Measurements from ENCODE around the gene CSF1. TPM values are rescaled to one million over a fixed set of nuclear protein-coding genes. Genes with fewer than 3 reads are reported as not detected.
"Not testable (repeated sequence)": the region's sequence is repeated elsewhere in the genome, so short reads cannot be mapped to it uniquely, and the experiment has no call there.

CSF1 gene
- total and polyA plus RNA-seq, 2 donors (not counting 3 experiments of a cell fraction or from before 2014, with no cell fraction given), result 24.5 to 28.9 TPM

DNA sequence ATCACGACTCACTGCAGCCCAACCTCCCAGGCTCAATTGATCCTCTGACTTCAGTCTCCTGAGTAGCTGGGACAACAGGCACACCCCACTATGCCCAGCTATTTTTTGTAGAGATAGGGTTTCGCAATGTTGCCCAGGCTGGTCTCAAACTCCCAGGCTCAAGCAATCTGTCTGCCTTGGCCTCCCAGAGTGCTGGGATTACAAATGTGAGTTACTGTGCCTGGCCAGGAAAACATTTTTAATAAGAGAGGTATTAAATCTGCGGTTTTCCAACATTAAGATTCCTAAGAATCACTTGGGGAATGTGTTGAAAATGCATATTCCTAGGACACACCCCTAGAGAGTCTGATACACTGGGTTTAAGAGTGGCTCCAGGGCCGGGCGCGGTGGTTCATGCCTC, 8.7 kb downstream of the CSF1 start:
- no peak for FAIRE-seq
- intact Hi-C loops (cut with micrococcal nuclease), result no loop called here
- H3K9me1 ChIP-seq (replicated peaks; ENCODE audit: control insufficient read depth, extremely low read depth, insufficient read depth, low read length), result no peaks in the 10 kb centered on the region
- H3K4me1 ChIP-seq (ENCODE audit: control insufficient read depth, extremely low read depth, insufficient read depth, low read length), result peaks cover 3% of the 10 kb centered on the region
- no peak overlapping the region for H3K9ac ChIP-seq (replicated peaks; ENCODE audit: extremely low read depth, insufficient read depth, low read length)
- dilution Hi-C loops (cut with MboI; ENCODE audit: extremely low pct_ligation_motif_present, low sequenced_read_pairs), result no loop called here
- H3K9me3 ChIP-seq (replicated peaks; ENCODE audit: control insufficient read depth, insufficient read depth, low read length), result no peaks in the 10 kb centered on the region
- peaks cover 6 to 42% of the 10 kb centered on the region in 2 experiments for H3K36me3 ChIP-seq (ENCODE audit: control insufficient read depth in 2 of 2, extremely low read depth in 1 of 2, insufficient read depth in 2 of 2, low read length in 2 of 2)
- BruUV-seq (replicated peaks), result no TSS peak
- TF ChIP-seq POLR2AphosphoS5 (IDR thresholded peaks at IDR 0.05; ENCODE audit: insufficient read depth, low read depth, low read length) (no peak), MAX (IDR thresholded peaks at IDR 0.05; ENCODE audit: insufficient read depth, insufficient read length) (no peak), MYC (IDR thresholded peaks at IDR 0.05; ENCODE audit: low read depth, low read length) (no peak), EZH2 (IDR thresholded peaks at IDR 0.05; ENCODE audit: borderline replicate concordance, low read depth, low read length, severe bottlenecking) (no peak), POLR2A (IDR thresholded peaks at IDR 0.05; ENCODE audit: low read depth, low read length) (no peak)
- no peak for DNase-seq (ENCODE audit: low read depth, low spot score)
- no peaks in the 10 kb centered on the region for H3K27me3 ChIP-seq (ENCODE audit: control insufficient read depth in 2 of 2, insufficient read depth in 2 of 2, low read length in 2 of 2)
- POLR2A ChIA-PET, result no interaction called here
- H3K4me3 ChIP-seq (replicated peaks in 1 of 3; ENCODE audit: insufficient read depth in 1 of 3, low read depth in 1 of 3, low read length in 3 of 3), result no peak overlapping the region
- no peak overlapping the region for H3K27ac ChIP-seq (ENCODE audit: insufficient read depth, low read depth, low read length)
- CTCF ChIA-PET, result interaction anchor here (1.1 to 10.4 kb wide), 3 partner anchors 65 to 138 kb away, joined by 3 to 90 read pairs (median 37); partner anchors contain the start of gene AHCYL1
- H3K4me2 ChIP-seq (ENCODE audit: insufficient read depth, low read length), result no peak overlapping the region
- no peak overlapping the region for H2AFZ ChIP-seq (ENCODE audit: low read depth, low read length)
- no peaks in the 10 kb centered on the region for H4K20me1 ChIP-seq (replicated peaks; ENCODE audit: control insufficient read depth, extremely low read depth, insufficient read depth, low read length)
- H3K79me2 ChIP-seq (ENCODE audit: control insufficient read depth, insufficient read depth, low read length), result no peaks in the 10 kb centered on the region

DNA sequence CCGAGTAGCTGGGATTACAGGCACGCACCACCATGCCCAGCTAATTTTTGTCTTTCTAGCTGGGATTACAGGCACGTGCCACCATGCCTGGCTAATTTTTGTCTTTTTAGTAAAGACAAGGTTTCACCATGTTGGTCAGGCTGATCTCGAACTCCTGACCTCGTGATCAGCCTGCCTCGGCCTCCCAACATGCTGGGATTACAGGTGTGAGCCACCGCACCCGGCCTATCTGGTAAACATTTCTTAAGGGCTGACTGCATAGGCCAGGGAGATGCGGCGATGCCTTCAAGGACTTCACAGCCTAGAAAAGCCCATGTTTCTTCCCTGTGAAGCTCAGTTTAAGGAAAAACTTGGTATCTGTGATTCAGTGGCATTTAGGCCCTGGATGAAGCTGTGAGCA, 9.7 kb downstream of the CSF1 start:
- H3K9ac ChIP-seq (replicated peaks; ENCODE audit: extremely low read depth, insufficient read depth, low read length); H3K4me2 ChIP-seq (ENCODE audit: insufficient read depth, low read length); H4K20me1 ChIP-seq (replicated peaks; ENCODE audit: control insufficient read depth, extremely low read depth, insufficient read depth, low read length); H3K79me2 ChIP-seq (ENCODE audit: control insufficient read depth, insufficient read depth, low read length); H3K9me3 ChIP-seq (replicated peaks; ENCODE audit: control insufficient read depth, insufficient read depth, low read length); H3K27ac ChIP-seq (ENCODE audit: insufficient read depth, low read depth, low read length); dilution Hi-C loops (cut with MboI; ENCODE audit: extremely low pct_ligation_motif_present, low sequenced_read_pairs); H3K9me1 ChIP-seq (replicated peaks; ENCODE audit: control insufficient read depth, extremely low read depth, insufficient read depth, low read length); DNase-seq (ENCODE audit: low read depth, low spot score); intact Hi-C loops (cut with micrococcal nuclease); BruUV-seq (replicated peaks); H3K4me3 ChIP-seq (replicated peaks in 1 of 3; ENCODE audit: insufficient read depth in 1 of 3, low read depth in 1 of 3, low read length in 3 of 3); H3K4me1 ChIP-seq (ENCODE audit: control insufficient read depth, extremely low read depth, insufficient read depth, low read length); POLR2A ChIA-PET; H3K27me3 ChIP-seq (ENCODE audit: control insufficient read depth in 2 of 2, insufficient read depth in 2 of 2, low read length in 2 of 2); FAIRE-seq; H2AFZ ChIP-seq (ENCODE audit: low read depth, low read length): not testable (repeated sequence)
- CTCF ChIA-PET, result interaction anchor here (1.1 to 10.4 kb wide), 3 partner anchors 64 to 139 kb away, joined by 3 to 90 read pairs (median 37); partner anchors contain the start of gene AHCYL1
- peaks cover 6 to 49% of the 10 kb centered on the region in 2 experiments for H3K36me3 ChIP-seq (ENCODE audit: control insufficient read depth in 2 of 2, extremely low read depth in 1 of 2, insufficient read depth in 2 of 2, low read length in 2 of 2)
